HepG2 (cell line): Measurements from ENCODE around the gene STX10. TPM values are rescaled to one million over a fixed set of nuclear protein-coding genes. Genes with fewer than 3 reads are reported as not detected.

Experiments used
- ATF5 ChIP-seq: sonication (generic); formaldehyde crosslinking; IDR thresholded peaks from 2 replicates; pipeline ENCODE4 v1.4.0; 2020; ENCODE audit warnings: mild to moderate bottlenecking, low read depth, missing genetic modification reagents
- CAMTA2 ChIP-seq: sonication (generic); formaldehyde crosslinking; IDR thresholded peaks from 2 replicates; pipeline ENCODE4 v1.4.0; 2020; ENCODE audit warnings: mild to moderate bottlenecking, missing genetic modification reagents, borderline replicate concordance
- CERS6 ChIP-seq: sonication (generic); formaldehyde crosslinking; IDR thresholded peaks from 2 replicates; pipeline ENCODE4 v1.5.0; 2020; ENCODE audit warnings: missing genetic modification reagents
- JARID2 ChIP-seq: sonication (generic); formaldehyde crosslinking; IDR thresholded peaks from 2 replicates; pipeline ENCODE4 v1.8.1; 2023; ENCODE audit warnings: missing genetic modification reagents, inconsistent platforms; ENCODE audit not compliant: insufficient replicate concordance
- MAZ ChIP-seq, 2 experiments: sonication (generic) in 1 of 2; formaldehyde crosslinking in 1 of 2; IDR thresholded peaks; 2 replicates each; pipeline versions ENCODE4 v1.5.0 to v1.6.1; 2012 to 2020; ENCODE audit warnings: low read depth in 2 of 2, mild to moderate bottlenecking in 2 of 2, borderline replicate concordance in 1 of 2, improper control_type of control experiment in 1 of 2, low read length in 1 of 2, missing genetic modification reagents in 1 of 2, moderate library complexity in 1 of 2
- MNT ChIP-seq: fragments of 450-650 bp; IDR thresholded peaks from 2 replicates; pipeline ENCODE4 v1.6.1; 2016
- NKX3-1 ChIP-seq: sonication (generic); formaldehyde crosslinking; IDR thresholded peaks from 2 replicates; pipeline ENCODE4 v1.5.0; 2020; ENCODE audit warnings: missing genetic modification reagents
- SMC3 ChIP-seq: IDR thresholded peaks from 2 replicates; pipeline ENCODE4 v1.6.1; 2011; ENCODE audit warnings: low read length, improper control_type of control experiment
- TCF7L2 ChIP-seq: IDR thresholded peaks from 2 replicates; pipeline ENCODE4 v1.6.1; 2011; ENCODE audit warnings: mild to moderate bottlenecking, low read depth, low read length, moderate library complexity
- TFDP2 ChIP-seq: sonication (generic); formaldehyde crosslinking; IDR thresholded peaks from 2 replicates; pipeline ENCODE4 v1.4.0; 2020; ENCODE audit warnings: missing genetic modification reagents
- TGIF2 ChIP-seq: IDR thresholded peaks from 2 replicates; pipeline ENCODE4 v1.6.1; 2016; ENCODE audit warnings: control low read depth, missing compliant biosample characterization
- XBP1 ChIP-seq: sonication (generic); formaldehyde crosslinking; IDR thresholded peaks from 2 replicates; pipeline ENCODE4 v1.5.0; 2020; ENCODE audit warnings: missing genetic modification reagents
- ZBTB25 ChIP-seq: IDR thresholded peaks from 2 replicates; pipeline ENCODE4 v1.6.1; 2018; ENCODE audit warnings: missing genetic modification reagents
- ZNF335 ChIP-seq: sonication (generic); formaldehyde crosslinking; IDR thresholded peaks from 2 replicates; pipeline ENCODE4 v1.4.0; 2020; ENCODE audit warnings: missing genetic modification reagents
- ZNF33A ChIP-seq: sonication (generic); formaldehyde crosslinking; IDR thresholded peaks from 2 replicates; pipeline ENCODE4 v1.5.1; 2020; ENCODE audit warnings: missing genetic modification reagents, mild to moderate bottlenecking, moderate library complexity, borderline replicate concordance
- ZNF362 ChIP-seq: sonication (generic); formaldehyde crosslinking; IDR thresholded peaks from 2 replicates; pipeline ENCODE4 v1.4.0; 2020; ENCODE audit warnings: missing genetic modification reagents, mild to moderate bottlenecking, borderline replicate concordance
- ZNF724P ChIP-seq: sonication (generic); formaldehyde crosslinking; IDR thresholded peaks from 2 replicates; pipeline ENCODE4 v1.8.0; 2022; ENCODE audit warnings: missing genetic modification reagents, borderline replicate concordance
- ZNF761 ChIP-seq: sonication (generic); formaldehyde crosslinking; conservative IDR thresholded peaks from 2 replicates; pipeline ENCODE4 v1.4.0; 2020; ENCODE audit warnings: mild to moderate bottlenecking, missing genetic modification reagents
- ZNF800 ChIP-seq: sonication (generic); formaldehyde crosslinking; IDR thresholded peaks from 2 replicates; pipeline ENCODE4 v1.4.0; 2020; ENCODE audit warnings: missing genetic modification reagents
- polyA plus RNA-seq, 8 experiments: library from polyadenylated mRNA; depleted of rRNA in 3 of 8; stranded (reverse) in 7 of 8; unstranded in 1 of 8; fragments of >200 nt; fragmentation: Illumina TruSeq in 4 of 8; extraction: Trizol in 4 of 8; gene quantifications; 2 replicates each; pipeline versions ENCODE4 v1.2.1 to v1.2.3, GENCODE V29; 2011 to 2016; ENCODE audit warnings: low read depth in 4 of 8, missing spikeins in 1 of 8, mixed read lengths in 1 of 8; ENCODE audit not compliant: insufficient read depth in 1 of 8
- total RNA-seq, 5 experiments: library from RNA; depleted of rRNA; stranded (reverse); fragments of >200 nt; fragmentation: Illumina TruSeq; extraction: Trizol; gene quantifications; 2 replicates each; pipeline ENCODE4 v1.2.3, GENCODE V29; 2016; ENCODE audit warnings: low read depth in 1 of 5

Gene STX10
- total and polyA plus RNA-seq, 2 of the 13 experiments (the other 11 are each of a cell fraction or from before 2014, with no cell fraction given), result 47.9 to 66.4 TPM

- TF ChIP-seq JARID2 (CRISPR knock-in tag) (no peak), ZNF33A (CRISPR knock-in tag) (no peak), XBP1 (CRISPR knock-in tag) (no peak), TGIF2 (CRISPR knock-in tag) (no peak), ZNF800 (CRISPR knock-in tag) (no peak), ATF5 (no peak), ZNF335 (CRISPR knock-in tag) (peak; percentile 77; the same call in 1 of the 2 replicates), ZNF761 (CRISPR knock-in tag) (no peak), MNT (no peak), CERS6 (no peak), TFDP2 (CRISPR knock-in tag) (peak; percentile 43; the same call in 1 of the 2 replicates), ZBTB25 (CRISPR knock-in tag) (no peak), MAZ (IDR thresholded peaks at IDR 0.05; ENCODE audit: borderline replicate concordance, low read depth, low read length) (no peak), MAZ (CRISPR knock-in tag; IDR thresholded peaks at IDR 0.05; ENCODE audit: low read depth) (0 out of 2 replicates have a peak, but pooled peaks have one; percentile 31), SMC3 (no peak), ZNF724P (CRISPR knock-in tag) (0 out of 2 replicates have a peak, but pooled peaks have one; percentile 17), ZNF362 (CRISPR knock-in tag) (no peak), TCF7L2 (no peak), NKX3-1 (CRISPR knock-in tag) (no peak), CAMTA2 (CRISPR knock-in tag) (no peak)
Observed at GRCh38 chr19:13102666-13103580, 47.3 kb downstream of the STX10 start, which contains the start of gene LYL1 (continued).
